ENCODE measurements around the gene MOCOS.

The MOCOS gene

DNA sequence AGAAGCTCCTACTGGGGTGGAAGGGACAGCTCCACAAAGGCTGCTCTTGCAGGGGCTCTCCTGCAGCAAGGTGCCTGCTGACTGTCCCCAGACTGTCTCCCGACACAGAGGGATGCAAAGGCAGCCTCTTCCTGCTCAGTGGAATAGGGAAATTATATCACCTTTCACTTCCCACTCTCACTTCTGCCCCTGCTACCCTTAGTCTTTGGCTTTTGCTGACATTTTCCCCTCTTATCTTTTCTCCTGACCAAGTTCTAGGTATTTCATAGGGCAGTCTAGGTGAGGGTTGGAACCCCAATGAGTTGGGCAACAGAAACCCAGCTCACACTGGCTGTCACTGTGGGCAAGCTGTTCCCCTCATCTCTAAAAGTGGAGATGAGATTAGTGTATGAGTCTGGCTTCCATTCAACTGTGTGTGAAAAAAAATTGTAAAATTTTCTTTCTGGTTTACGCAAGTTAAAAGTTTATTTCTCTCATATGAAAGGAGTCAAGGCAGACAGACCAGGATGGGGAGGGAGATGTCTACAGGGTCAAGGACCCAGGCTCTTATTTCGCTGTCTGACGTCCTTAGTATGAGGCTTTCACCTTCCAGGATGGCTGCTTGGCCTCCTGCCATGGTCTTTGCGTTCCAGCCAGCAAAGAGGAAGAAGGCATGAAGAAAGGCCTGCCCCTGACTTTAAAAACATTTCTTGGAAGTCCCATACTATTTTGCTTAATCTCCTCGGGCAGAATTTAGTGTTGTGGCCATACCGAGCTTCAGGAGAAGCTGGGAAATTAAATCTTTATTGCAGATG, 7.5 kb upstream of the MOCOS start:
- DNase-seq: no peak

DNA sequence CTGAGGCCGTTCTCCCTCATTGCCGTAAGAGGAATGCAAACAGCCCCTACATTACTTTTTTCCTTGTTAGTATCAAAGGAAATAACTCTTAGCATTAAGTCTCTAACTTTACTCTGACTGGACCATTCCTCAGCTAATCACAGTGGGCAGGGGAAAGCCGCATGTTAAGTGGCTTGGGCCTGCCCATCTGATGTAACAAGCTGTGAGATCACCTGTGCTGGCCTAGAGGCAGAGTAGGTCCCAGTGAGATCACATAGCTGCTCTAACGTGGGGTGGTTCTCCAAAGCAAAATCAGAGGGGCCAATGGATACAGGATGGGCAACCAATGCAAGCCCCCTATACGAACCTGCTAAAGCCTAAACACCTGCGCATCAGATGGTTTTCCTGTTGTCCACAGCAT, 5.9 kb upstream of the MOCOS start:
- DNase-seq: no peak

DNA sequence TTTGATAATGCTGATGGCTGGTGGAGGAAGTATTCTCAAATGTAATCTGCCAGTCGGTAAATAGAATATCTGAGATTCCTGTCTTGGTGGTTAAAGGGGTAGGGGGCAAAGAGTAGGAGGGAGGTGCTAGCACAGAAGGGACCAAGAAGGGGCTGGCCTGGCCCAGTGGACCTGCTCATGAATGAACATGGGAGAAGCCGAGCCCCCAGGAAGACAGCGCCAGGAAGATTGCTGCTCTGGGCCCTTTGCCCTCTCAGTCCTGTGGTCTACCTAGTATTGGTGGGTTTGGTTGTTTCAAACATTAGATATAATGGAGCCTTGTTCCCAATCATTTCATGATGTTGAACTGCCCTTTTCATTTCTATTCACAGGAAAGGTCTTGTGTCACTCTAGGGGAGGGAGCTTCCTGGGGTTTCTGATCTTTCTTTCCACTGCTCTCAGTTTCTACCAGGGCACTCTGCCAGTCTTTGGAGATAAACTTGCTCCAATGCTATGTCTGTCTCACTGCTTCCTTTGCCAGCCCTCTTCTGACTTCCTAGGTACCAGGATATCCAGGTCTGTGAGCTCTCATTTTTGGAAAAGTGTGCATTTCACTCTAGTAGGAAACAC, 5.3 kb upstream of the MOCOS start:
- DNase-seq: no peak

DNA sequence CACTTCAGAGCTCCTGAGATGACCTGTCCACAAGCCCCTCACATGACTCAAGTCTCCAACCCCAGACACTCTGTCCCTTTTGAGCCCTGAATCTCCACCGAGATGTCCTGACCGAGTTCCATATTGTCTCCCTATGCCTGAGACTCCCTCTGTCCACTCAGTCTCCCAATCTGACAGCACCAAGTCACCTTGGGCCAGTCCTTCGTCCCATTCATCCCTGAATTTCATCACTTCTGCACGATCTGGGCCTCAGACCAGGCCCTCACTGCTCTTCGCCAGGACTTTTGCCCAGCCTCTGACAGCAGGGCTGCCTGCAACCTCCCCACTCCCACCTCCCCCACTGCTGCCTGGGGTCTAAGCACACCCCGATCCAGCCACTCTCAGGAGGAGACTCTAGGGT, 4.3 kb upstream of the MOCOS start:
- DNase-seq: no peak

DNA sequence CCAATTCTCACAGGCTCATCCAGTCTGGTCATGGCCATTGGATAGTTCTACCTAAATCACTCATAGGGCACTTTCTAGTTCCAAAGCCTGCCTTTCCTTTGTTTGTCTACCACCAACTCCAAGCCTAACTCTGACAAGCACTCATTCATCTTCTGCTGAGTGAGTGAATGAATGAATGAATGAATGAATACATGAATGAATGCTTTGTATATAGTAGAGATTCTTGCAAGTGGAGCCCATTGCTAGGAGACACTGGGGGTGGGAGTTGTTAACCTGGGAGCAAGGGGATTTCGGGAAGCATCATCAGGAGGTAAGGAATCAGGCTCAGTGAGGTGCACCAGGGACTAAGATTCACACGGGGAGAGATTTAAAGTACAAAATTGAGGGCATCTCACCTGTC, 3.3 kb upstream of the MOCOS start:
- DNase-seq: no peak

DNA sequence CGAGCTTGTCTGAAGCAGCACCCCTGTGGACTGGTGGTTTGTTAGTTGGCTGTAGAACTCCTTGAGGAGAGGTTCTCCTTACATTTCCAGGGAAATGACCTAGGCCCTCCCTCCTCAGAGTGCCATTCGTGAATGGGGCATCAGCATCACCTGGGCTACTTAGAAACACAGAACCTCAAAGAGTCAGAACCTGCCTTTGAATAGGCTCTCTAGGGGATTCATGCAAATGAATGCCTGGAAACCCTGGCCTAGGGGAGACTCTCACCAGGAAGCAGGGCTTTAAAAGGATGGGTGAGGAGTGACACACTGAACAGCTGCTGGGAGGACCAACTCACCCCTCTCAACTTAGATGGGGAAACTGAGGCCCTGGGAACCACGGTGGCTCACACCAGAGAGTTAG, 2.1 kb upstream of the MOCOS start:
- no peak for DNase-seq

DNA sequence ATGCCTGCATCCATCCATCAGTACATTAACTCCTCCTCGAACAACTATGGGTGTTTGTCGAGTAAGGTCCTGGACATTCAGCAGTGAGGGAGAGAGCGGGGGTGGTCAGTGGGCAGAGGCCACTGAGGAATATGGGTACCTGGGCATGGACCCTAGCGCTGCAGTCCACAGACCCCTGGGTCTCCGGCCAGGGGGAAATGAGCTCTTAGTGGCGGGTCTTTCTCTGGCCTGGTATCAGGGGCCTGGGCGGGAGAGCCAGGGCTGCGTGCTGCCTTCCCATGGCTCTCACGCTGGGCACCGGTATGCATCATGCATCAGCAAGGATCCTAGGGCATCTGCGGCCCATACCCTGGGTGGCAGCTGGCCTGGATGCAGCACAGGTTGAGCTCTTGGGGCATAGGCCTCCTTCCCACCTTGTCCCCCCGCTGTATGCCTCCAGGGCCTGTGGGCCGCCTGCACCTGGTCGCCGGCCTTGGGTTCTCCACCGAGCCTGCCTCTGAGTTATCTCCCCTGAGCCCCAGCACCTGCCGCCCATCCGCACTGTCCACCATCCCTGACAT, 1.3 kb upstream of the MOCOS start:
- no peak for DNase-seq

DNA sequence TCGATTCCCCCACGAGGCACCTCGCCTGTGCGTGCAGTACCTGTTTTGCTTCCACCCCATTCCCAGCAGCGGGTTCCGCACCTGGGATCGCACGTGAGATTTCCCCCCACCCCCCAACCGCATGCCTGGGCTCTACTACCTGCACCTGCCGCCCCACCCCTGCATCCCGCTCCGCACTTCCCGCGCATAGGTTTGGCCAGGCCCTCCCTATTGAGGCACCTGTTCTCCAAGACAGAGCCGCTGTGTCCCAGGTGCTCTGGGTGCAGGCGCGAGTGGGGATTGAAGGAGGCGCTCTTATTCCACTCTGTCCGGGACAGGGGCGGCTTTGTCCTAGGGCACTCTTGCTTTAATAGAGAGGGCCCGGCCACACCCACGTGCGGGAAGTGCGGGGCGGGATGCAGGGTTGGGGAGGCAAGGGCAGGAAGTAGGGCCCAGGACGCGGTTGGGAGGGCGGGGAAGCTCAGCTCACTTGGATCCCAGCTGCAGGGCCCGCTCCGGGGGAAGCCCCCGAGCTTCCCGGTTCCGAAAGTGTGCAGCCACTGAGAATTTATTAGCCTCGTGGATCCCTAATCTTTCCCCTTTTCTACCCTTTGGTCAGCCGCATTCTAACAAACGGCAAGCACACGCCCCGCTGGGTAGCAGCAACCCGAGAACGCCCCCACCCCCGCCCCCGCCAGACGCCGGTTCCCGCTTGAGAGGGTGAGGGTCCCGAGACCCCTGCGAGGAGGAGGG, 670 bp upstream of the MOCOS start:
- no peak for DNase-seq

DNA sequence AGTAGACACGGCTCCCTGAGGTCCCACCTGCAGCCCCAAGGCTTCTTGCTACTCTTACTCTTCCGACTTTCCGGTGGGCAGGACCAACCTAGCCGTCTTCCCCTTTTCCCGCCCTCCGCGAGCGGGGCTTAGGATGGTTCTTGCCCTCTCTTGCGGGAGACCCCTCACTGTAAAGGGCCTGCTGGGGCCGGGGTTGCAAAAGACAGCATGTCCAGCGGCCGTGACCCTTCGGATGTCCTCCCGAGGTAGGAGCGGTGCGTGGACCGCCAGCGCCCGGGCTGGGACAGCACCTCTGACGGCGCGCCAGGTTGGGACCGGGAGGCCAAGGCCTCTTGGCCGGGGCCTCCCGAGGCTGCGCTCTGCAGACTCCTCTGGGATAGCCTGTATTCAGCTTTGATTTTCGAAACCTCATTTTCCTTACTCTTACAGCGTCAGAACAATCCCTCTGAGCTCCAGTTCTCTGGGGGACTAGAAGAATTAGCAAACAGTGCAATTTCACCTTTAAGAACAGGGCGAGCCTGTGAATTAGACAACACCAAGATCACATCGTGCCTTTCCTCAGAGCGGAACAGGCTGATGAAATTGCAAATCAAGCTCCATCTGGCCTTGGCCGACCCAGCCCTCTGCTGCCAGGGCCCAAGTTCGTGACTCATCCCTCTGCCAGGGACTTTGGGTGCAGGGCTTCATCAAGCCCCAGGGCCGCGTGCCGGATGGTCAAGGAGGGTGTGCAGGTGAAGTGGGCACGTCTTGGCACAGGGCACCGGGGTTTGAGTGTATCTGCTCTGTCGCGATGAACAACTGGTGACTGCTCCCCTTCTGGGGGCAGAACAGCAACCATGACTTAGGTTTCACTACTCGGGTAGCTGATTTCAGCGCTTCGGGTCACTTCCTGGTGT, 777 bp downstream of the MOCOS start:
- no peak for DNase-seq

DNA sequence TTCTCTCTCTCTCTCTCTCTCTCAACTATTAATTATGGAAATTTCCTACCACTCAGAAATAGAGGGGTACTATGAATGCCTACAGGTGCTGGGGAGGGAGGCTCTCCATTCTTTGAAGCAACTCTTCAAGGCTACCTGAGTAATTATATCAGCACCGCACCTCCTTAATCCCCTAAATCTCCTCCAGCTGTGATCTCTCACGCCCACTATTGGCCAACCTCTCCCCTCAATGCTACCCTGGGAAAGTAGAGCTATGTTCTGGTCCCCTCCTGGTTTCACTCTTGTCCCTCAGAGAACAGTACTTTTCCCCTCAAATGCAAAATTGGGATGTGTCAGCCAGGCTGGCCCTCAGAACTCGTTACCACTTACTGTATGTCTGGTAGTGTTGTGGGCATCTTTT, 1.6 kb downstream of the MOCOS start:
- DNase-seq: no peak

DNA sequence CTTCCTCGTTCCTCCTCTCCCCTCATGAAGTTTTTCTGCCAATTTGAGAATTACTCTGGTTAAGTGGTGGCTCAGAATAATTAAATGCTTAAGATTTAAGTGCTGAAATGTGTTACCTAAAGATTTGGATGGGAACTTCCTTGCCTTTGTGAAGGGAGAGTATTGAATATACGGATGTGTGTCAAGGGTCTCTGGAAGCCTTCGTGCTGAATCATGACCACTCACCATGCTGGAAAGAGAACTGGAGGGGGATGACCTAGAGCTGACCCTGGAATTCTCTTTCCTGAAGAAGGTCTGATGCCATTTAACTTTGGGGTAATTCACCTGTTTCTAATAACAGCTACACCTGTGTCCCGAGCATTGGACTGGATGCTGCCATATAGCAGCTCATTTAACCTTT, 2.2 kb downstream of the MOCOS start:
- DNase-seq: no peak

DNA sequence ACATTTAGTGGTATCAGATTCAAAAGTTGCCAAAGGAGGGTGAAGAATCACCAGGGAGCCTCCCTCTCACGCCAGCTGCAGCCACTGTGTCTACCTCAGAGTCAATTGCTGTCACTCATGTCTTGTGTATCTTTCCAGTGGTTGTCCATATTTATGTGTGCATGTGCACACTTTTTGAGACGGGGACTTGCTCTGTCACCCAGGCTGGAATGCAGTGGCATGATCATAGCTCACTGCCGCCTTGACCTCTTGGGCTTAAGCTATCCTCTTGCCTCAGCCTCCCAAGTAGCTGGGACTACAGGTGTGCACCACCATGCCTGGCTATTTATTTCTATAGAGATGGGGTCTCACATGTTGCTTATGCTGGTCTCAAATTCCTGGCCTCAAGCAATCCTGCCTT, 4.0 kb downstream of the MOCOS start:
- DNase-seq: no peak

DNA sequence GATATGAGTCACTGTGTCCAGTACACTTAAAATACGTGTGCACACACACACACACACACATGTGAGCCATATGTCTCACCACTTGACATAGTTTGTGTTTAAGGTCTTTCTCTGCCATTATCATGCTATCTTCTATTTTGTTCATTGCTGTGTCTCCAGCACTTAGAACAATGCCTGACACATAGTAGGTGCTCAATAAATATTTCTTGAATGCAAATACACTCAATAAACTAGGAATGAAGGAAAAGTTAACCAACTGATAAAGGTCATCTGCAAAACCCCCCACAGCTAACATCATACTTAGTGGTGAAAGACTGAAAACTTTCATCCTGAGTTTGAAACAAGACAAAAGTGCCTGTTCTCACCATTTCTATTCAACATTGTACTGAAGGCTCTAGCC, 4.4 kb downstream of the MOCOS start:
- DNase-seq: no peak

DNA sequence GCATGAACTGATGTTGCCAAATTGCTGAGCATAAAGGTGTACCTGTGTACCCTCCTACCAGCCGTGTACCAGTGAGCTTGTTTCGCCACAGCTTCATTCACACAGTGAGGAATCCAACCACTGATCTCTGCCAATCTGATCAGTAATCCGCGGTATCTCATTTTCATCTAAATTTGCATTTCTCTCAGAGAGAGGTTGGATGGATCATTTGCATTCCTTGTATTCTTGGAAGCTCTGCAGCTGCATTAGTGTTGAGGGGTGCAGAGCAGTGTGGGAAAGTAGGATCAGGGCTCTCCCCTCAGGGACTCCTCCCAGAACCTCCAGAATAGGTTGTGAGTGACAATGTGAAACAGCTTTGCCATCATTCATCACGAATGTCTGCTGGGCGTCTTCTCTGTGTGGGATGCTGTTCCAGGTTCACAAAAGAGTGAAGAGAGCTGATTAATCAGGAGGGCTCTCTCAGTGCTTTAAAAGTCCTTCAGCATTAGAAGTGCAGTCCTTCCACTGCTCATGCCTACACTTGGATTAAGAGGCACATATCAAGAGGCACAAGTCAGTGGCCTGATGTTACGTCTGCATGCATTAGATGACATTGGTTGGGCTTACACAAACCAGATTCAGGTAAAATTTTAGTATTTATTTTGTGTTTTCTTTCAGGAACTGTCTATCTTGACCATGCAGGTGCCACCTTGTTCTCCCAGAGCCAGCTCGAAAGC, 7.5 kb downstream of the MOCOS start:
- no peak for DNase-seq

DNA sequence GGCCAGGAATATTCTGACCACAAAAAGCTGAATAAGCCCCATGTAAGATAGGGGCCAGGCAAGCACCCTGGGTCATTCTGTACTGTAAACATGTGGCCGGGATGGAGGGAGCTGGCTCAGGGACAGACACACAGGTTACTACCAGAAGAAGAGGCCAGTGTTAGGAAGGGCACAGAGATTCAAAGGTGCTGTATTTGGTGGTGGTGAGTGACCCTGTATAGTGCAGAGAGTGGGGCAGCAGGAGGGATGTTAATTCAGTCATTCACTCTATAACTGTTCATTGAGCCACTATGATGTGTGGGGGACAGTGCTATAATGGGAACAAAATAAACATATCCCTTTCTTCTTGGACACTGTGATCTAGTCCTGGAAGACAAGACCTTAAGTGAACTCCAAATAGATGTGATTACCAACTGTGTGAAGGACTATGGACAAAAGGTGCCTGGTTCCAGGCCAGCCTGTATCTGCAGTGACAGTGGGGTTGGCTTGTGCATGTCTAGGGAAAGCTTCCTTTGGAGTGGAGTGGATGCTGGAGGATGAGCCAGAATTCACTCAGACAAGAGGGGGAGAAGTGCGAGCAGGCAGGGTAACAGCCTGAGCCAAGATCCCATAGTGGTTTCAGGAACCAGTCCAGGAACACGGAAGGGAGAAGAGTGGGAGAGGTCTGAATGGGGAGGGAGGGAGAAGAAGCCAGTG, 8.3 kb downstream of the MOCOS start:
- DNase-seq: no peak

DNA sequence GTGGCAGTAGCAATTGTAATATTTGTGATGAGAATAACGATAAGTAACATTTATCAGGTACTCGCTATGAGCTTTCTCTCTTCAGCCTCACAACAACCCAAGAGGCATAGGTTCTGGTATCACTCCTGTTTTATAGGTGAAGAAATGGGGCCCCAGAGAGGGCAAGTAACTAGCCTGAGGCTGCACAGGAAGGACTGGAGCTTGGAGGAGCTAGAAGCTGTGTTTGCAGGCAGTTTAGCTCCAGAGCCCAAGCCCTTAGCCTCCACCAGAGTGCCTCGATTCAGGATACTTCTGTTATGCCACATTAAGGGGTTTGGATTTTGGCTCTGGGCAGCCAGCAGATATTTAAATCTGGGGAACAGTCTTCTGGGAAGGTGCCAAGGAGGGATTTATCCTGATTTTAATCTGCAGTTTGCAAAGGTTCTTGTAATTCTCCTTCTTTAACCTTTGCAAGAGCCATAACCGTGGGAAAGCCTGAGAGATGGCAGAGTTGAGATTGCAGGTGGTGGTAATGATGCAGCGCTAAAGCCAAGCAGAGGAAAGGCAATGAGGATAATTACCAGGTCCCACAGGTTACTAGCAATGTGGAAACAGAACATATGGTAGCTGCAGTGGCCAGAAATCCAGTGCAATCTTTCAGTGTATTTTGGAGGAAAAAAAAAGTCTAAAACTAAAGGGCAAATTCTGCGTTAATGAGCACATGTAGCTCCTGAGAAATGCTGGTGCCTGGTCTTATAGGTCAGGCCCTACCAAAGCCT, 9.1 kb downstream of the MOCOS start:
- DNase-seq: no peak

DNA sequence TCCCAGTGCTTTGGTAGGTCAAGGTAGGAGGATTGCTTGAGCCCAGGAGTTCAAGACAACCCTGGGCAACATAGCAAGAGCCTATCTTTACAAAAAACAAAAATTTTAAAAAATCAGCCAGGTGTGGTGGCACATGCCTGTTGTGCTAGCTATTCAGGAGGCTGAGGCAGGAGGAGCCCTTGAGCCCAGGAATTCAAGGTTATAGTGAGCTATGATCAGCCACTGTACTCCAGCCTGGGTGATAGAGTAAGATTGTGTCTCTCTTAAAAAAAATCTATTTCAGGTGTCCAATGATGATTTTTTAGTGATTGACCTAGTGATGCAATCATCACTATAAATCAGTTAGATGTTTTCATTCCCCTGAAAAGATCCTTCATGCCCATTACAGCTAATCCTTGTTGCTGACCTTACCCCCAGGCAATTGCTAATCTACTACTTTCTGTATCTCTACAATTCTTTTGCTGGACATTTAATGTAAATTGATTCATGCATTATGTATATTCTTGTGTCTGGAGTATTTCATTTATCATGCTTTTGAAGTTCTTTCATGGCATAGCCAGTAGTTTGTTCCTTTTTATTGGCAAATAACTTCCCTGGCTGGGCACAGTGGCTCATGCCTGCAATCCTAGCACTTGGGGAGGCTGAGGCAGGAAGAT, 10.3 kb downstream of the MOCOS start:
- no peak for DNase-seq

DNA sequence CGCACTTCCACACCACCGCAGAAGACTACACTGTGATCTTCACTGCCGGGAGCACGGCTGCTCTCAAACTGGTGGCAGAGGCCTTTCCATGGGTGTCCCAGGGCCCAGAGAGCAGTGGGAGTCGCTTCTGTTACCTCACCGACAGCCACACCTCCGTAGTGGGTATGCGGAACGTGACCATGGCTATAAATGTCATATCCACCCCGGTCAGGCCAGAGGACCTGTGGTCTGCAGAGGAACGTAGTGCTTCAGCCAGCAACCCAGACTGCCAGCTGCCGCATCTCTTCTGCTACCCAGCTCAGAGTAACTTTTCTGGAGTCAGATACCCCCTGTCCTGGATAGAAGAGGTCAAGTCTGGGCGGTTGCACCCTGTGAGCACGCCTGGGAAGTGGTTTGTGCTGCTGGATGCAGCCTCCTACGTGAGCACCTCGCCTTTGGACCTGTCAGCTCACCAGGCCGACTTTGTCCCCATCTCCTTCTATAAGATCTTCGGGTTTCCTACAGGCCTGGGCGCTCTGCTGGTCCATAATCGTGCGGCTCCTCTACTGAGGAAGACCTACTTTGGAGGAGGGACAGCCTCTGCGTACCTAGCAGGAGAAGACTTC, 12.5 kb downstream of the MOCOS start:
- DNase-seq: no peak

DNA sequence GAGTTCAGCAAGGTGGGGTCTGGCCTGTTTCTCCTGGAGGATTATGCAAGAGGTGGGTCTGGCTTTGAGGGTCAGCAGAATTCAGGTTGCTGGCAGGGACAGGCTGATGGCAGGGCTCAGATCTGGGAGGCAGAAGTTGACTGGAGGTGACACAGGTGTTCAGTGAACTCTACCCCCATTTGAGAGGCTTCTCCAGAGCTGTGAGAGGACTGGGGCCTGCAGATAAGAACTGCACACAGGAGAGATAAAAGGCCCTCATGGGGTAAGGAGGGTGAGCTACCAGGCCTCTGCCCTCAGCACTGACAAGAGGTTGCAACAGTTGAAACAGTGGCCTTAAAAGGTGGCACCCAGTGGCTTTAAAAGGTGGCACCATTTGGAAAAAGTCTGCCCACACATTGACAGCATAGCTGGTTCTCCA, 13.1 kb downstream of the MOCOS start:
- DNase-seq: no peak

DNA sequence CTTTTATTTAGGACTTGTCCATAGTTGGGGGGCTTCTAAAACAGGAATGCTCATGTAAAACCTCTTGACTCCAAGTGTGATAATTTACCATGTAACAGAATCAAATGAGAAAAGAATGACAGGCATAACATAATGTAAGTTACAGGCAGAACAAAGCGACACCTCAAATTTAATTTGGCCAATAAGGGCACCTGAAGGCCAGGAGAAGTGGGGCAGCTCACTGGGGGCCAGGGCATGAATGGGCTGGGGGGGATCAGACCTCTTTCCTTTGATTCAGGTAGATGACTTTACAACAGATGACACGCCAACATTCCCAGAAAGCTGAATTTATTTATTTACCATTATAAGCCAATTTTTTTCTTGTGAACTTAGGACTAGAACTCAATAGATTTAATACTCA, 14.5 kb downstream of the MOCOS start:
- DNase-seq: no peak
